Vagina (tissue), 2 donors: ENCODE results near the gene CAB39.

Experiments
- POLR2A ChIP-seq, 2 donors: fragments of 450-650 bp; IDR thresholded peaks; one replicate each; pipeline ENCODE4 v1.6.1; 2017; ENCODE audit warnings: antibody characterized with exemption in 2 of 2, mild to moderate bottlenecking in 2 of 2, moderate library complexity in 2 of 2
- POLR2AphosphoS5 ChIP-seq, 2 donors: sonication (generic); formaldehyde crosslinking; IDR thresholded peaks; one replicate each; pipeline ENCODE4 v1.9.0; 2017; ENCODE audit warnings: antibody characterized with exemption in 2 of 2, mild to moderate bottlenecking in 2 of 2, low read depth in 1 of 2; ENCODE audit not compliant: insufficient read depth in 1 of 2
- TF ChIP-seq, protein P1 (sequence below), 3 experiments: fragments of 450-650 bp in 2 of 3; fragments of 200-600 bp in 1 of 3; sonication (generic) in 1 of 3; IDR thresholded peaks; one replicate each; pipeline ENCODE4 v1.5.1; 2017 to 2019; ENCODE audit warnings: antibody characterized with exemption in 3 of 3, mild to moderate bottlenecking in 2 of 3, moderate library complexity in 2 of 3

DNA sequence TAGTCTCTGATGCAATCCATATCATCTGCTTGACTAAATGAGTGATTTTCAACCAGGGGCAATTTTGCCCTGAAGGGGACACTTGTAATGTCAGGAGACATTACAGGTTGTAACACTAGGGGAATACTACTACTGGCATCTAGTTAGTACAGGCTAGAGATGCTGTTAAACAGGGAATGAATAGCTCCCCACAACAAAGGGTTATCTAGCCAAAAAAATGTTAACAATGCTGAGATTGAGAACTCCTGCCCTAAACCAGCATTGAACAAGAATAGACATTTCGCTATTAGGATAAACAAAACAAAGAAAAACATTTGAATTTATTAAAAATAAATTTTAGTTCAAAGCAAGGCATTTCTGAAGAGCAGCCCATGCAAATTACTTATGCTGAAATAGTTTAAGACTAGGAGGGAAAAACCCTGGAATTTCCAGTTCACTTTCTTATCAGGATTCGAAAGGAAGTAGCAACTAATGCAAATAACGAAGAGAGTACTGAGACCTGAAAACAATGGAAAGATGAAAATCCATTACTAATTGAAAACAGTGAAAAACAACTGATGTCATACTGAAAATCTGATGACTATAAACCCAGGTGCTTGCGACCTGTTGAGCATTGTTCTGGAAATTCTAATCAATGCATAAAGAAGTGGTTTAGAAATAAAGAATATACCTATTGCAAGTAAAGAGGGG lies 53.1 kb downstream of the CAB39 start:
- TF ChIP-seq, protein P1, sequence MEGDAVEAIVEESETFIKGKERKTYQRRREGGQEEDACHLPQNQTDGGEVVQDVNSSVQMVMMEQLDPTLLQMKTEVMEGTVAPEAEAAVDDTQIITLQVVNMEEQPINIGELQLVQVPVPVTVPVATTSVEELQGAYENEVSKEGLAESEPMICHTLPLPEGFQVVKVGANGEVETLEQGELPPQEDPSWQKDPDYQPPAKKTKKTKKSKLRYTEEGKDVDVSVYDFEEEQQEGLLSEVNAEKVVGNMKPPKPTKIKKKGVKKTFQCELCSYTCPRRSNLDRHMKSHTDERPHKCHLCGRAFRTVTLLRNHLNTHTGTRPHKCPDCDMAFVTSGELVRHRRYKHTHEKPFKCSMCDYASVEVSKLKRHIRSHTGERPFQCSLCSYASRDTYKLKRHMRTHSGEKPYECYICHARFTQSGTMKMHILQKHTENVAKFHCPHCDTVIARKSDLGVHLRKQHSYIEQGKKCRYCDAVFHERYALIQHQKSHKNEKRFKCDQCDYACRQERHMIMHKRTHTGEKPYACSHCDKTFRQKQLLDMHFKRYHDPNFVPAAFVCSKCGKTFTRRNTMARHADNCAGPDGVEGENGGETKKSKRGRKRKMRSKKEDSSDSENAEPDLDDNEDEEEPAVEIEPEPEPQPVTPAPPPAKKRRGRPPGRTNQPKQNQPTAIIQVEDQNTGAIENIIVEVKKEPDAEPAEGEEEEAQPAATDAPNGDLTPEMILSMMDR (IDR thresholded peaks at IDR 0.05): no peak
- TF ChIP-seq POLR2A (IDR thresholded peaks at IDR 0.05) (no peak), POLR2AphosphoS5 (IDR thresholded peaks at IDR 0.05; ENCODE audit: insufficient read depth in 1 of 2, low read depth in 1 of 2) (no peak)
